RPMI8226 (cell line): Measurements from ENCODE around the gene TIPARP.
"Not testable (repeated sequence)": the region's sequence is repeated elsewhere in the genome, so short reads cannot be mapped to it uniquely, and the experiment has no call there.

Experiments
- DNase-seq: peaks from one replicate; pipeline ENCODE4 v3.0.0-alpha.2; 2015

The TIPARP gene

DNA sequence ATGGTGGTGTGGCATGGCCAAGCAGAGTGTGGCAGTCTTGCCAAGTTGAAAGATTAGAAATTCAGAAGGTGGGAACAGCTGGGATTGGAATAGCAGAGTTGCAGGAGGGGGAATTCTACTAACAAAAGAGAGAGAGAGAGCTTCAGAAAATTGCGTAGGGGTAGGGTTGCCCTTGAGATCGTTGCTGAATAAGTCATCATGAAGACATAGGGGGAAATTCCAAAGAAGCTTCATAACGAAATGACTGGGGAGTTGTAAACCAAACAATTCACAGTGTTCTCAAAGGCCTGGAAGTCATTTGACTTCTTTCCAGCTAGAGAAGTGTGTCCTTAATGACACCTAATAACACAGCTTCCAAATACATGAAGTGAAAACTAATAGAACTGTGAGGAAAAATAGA, 26.3 kb upstream of the TIPARP start:
- DNase-seq, result no peak

DNA sequence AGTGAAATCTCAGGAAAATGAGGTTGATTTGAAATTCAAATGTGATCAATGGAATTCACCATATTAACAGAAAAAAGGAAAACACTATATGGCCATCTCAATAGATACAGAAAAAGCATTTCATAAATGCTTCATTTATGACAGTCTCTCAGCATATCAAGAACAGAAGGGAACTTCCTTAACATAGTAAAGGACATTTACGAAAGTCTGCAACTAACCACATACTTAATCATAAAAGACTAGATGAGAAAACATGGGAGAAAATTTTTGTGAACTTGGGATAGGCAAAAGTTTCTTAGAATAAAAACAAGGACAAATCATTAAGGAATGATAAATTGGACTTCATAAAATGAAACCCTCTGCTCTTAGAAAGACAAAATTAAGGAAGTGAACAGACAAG, 24.7 kb upstream of the TIPARP start:
- no peak for DNase-seq

DNA sequence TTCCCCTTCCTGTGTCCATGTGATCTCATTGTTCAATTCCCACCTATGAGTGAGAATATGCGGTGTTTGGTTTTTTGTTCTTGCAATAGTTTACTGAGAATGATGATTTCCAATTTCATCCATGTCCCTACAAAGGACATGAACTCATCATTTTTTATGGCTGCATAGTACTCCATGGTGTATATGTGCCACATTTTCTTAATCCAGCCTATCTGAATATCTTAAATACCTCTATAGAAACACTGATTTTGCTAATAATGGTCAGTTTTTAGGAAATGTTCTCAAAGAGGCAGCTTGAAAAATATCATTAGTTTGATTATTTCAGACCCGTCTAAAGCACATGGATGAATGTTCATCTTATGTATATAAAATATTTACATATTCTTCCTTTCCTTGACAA, 21.7 kb upstream of the TIPARP start:
- DNase-seq, result not testable (repeated sequence)

DNA sequence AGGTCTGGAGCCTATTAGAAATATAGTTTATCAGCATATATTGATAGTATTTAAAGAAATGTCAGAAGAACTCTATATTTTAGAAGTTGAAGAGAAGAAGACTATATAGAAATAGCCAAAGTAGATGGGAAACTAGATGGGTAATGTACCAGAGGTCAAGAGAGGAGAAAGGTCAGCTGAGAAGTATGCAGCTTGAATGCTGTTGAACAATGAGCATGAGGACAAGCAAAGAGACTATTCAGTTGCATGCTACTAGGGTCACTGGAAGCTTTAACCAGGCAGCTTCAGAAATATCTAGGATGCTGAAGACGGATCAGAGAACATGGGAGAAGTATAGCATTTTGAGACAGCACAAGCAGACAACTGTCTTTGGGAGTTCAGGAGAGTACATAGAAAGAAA, 19.6 kb upstream of the TIPARP start:
- no peak for DNase-seq

DNA sequence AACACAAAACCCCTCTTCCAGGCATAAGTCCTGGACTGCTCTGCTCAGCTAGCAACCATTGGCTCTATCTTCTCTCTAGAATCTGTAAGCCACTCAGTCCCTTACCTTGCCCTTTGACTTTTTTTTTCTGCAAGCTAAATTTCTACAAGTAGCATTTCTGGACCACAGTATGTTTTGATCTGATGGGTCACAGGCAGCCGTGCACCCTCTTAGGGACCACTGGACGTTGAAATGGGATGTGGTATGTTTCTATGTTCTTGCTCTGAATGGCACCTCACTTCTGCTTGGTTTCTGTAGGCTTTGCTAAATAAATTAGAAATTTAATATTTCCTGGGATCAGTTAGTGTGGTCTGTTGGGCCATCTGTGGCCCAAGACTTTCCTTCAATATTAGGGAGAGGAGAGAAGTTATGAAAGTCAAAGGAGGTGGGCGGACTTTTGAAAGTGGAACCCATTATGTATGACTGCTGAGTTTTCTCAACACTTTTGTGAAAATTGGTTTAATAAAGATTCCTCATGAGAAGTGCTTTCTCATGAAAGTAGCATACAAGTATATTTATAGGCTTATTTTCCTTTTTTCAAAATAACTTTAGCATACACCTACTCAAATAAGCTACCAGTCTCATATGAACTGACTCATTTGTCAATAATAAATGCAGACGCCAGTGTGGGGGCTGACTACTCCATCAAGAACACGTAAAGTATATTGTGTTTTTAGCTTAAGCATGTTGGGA, 18.4 kb upstream of the TIPARP start:
- no peak for DNase-seq

DNA sequence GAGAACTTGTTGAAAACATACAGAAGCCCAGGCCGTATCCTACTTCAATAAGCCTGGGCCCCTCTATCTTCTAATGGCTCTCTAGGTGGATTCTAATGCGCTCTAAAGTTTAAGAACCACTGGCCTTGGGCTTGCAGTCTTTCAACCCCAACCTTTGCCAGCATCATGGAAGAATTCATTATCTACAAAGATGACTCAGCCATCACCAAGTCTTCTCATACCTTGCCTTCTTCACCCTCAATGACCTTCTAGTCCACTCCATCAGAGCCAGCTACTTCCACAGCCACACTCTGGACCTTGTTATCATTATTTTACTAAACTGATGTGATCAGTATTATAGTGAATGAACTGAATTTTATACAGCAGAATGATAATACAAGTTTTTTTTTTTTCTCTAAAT, 16.9 kb upstream of the TIPARP start:
- no peak for DNase-seq

DNA sequence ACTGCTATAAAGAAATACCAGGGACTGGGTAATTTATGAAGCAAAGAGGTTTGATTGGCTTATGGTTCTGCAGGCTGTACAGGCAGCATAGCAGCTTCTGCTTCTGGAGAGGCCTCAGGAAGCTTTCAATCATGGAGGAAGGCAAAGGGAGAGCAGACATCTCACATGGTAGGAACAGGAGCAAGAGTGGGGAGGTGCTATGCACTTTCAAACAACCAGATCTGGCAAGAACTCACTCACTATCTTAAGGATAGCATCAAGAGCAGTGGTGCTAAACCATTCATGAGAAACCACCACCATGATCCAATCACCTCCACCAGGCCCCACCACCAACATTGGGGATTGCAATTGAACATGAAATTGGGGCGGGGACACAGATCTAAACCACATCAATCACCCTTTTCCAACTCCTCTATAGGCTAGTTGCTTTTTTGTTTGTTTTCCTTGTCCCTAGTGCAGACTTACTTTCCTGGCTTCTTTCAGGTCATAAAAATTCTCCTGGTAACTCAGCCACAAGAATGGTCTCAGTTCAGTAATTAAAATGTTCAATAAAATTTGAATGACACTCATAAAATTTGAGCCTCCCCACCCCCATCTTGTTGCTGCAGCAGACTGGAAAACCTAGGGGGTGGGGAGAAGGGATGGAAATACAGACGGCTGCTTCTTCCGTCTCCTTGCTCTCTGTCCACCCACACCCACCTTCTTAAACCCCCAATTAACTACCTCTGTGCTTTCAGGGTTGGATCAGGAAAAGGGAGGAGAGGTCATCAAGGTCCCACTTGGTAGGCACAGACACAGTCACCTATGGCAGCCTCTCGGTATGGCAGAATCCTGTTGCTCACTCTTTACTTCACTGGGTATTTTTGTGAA, 16.3 kb upstream of the TIPARP start:
- DNase-seq, result no peak

DNA sequence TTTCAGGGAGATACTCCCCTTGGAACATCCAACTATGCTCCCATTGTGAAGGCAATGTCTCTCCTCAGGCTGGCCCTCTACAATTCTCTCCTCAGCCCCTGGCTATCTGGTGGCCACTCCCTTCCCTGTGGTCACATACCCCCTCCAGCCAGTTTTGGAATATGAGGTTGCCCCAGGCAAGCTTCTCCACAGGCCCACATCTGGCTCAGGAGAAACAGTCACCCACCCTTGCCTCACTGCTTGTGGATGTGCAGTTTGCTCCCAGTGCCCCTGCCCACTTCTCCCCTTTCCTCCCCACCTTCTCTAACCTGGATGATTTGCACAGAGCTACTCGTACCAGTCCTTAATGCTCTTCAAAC, 15.7 kb upstream of the TIPARP start:
- no peak for DNase-seq

DNA sequence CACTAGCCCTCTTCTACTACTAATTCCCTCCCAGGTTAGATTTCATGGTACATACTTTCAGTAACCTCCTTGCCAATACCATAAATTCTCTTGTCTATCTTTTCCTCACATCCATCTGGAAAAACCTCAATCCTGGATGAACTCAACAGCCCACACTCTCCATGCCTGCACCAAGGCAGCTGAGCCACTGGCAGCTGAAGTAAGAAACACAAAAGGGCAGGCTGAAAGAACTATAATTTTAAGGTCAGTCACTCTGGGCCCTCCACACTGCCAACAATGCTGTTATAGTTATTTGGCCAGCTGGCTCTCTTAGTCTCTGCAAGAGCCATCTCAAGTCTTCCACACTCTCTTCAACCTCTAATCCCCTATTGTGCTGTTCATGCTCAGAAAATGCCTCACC, 15.1 kb upstream of the TIPARP start:
- no peak for DNase-seq

DNA sequence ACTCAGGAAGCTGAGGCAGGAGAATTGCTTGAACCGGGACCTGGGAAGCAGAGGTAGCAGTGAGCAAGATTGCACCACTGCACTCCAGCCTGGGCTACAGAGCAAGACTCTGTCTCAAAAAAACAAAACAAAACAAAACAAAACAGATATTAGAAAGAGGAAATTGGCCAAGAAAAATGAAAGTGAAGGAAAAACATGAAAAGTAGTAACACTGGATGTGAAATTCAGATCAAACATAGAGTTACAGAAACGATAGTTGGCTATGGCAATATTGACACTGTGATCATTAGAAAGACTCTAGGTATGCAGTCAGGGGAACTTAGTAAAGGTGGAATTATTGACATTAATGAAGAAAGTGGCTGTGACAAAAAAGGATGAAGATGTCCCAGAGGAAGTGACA, 13.2 kb upstream of the TIPARP start:
- DNase-seq, result no peak

DNA sequence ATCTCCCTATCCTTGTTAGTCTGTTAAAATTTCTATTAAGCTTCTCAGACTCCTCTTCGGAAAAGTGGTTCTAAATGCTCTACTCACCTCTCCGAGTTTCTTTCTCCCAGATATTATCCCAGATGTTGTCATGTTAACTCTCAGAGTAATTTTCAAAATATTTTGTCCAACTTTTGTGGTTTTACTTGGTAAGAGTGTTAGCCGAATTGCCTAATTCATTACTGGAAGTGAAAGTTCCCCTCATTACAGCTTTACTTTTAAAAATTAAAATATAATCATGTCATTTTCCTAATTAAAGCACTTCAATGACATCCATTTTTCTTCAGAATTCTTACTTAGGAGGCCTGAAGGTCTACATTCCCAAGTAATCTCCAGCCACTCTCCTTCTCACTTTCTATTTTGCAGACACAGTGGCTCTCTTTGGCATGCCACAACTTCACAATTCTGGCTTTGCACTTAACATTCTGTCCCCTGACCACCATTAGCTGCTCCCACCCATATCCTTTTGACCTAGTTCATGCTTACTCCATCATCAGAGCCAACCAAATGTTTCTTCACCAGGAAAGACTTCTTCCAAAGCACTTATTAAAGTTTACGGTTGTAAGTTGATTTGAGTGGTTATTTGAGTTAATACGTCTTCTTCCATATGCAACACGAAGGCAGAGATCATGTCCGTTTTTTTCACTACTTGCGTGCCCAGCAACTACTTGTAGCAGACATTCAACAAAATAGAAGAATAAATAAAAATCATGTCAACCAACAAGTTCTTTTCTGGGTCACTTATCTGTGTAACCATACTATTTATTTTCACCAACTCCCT, 10.2 kb upstream of the TIPARP start:
- no peak for DNase-seq

DNA sequence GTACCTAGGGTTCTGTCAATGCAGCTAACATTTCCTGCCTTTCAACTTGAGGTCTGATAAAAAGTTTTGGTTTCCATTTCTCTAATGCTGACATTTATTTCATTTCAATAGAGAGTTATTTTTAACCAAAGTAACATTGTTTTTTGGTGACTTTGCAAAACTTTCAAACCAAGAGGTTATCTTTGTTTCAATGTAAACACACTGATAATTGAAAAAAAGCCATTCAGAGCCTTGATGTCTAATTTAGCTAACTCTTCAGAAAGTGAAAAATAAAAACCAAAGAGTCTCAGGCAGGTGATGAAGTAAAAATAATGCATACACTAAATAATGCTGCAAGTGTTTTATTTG, 9.6 kb upstream of the TIPARP start:
- peak; percentile 77 for DNase-seq

DNA sequence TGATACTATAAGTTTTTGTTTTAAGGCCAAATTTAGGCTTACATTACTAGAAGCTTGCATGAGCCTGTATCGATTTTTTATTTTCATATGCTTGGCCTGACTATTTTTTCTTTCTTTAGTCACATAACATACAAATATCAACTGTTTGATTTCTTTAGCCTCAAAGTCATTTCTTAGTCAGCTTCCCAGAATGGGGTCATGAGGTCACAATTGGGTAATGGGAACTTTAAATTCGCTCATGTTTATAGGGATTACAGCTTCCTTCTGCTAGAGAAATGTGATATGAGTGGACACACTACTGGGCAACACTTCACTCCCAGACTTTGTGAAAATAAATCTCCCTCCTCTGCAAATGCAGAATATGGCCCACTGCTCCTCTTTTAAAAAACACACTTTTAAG, 9.1 kb upstream of the TIPARP start:
- DNase-seq, result no peak

DNA sequence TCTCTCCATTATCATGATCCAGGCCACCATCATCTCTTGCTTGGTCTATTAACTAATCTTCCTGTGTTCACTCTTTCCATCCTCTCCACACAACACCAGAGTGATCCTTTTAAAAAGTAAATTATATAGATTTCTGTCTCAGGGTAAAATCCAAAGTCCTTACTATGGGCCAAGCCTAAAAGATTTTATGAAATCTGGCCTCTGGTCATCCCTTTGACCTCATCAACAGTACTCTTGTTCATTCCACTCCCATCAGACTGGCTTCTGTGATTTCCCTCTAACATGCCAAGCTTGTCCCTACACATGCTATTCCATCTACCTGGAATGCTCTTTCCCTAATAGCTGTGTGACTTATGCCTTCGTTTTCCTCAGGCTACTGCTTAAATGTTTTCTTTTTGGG, 8.3 kb upstream of the TIPARP start:
- no peak for DNase-seq

DNA sequence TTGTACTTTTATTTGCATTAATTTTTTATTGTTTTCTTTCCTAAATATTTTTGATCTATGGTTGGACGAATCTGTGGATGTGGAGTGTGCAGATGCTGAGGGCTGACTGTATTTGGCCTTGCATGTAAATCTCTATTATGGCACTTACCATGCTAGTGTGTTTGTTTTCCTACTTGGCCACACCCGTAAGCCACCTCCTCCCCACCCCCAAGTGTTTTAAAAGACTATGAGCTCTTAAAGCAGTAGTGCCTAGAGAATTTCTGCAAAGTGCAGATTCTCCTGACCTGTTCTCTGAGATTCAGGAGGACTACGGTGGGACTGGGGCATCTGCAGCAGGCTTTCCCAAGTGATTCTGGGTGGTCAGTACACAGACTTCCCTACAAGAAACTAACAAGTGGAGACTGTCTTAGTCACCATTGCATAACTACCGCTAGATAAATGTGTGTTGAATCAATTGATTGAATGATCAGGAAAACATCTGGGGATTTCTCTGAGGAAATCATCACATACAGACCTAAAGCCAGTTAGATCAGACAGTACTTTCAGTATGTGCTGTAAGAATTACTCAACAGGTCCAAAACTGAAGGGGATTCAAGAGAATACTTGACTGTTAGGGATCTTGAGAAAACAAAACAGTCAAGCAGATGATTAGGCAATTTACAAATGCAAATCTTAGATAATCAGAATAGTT, 6.2 kb upstream of the TIPARP start:
- peak; percentile 75 for DNase-seq

DNA sequence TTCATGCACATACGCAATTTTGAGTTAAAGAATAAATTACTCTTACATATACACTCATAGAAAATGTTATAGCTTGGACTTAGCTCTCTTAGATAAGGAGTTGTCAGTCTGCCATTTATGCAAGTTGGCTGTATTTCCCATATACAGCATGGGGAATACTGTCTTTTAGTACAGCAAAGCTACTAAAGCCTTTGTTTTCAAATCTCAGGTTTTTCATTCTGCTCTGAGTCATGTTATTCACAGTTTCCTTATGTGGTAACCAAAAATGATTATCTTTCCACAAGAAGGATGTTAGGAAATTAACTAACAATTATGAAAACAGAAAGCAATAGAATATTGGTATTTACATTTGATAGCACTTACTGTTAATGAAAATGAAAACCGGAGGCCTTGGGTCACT, 4.3 kb upstream of the TIPARP start:
- no peak for DNase-seq

DNA sequence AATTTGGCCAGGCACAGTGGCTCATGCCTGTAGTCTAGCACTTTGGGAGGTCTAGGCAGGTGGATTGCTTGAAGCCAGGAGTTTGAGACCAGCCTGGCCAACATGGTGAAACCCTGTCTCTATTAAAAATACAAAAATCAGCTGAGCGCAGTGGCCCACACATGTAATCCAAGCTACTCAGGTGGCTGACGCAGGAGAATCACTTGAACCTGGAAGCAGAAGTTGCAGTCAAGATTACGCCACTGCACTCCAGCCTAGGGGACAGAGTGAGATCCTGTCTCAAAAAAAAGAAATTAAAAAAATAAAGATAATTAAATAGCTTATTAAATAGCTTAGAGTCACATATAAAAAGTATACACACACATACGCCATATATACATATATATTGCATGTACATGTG, 3.7 kb upstream of the TIPARP start:
- DNase-seq, result no peak

DNA sequence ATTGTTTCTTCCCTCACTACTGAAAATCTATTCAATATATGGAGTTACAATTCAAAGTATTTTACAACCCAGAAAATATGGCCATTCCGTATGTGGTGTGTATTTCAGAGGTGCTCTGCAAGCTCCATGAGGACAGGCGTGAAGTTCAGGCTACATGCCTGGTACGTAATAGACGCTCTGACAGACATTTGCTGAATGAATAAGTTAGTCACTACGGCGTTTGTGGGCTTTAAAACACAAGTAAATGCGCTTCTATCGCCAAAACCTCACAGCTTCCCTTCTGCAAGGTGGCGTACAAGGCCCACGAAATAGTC, 701 bp upstream of the TIPARP start:
- no peak for DNase-seq

DNA sequence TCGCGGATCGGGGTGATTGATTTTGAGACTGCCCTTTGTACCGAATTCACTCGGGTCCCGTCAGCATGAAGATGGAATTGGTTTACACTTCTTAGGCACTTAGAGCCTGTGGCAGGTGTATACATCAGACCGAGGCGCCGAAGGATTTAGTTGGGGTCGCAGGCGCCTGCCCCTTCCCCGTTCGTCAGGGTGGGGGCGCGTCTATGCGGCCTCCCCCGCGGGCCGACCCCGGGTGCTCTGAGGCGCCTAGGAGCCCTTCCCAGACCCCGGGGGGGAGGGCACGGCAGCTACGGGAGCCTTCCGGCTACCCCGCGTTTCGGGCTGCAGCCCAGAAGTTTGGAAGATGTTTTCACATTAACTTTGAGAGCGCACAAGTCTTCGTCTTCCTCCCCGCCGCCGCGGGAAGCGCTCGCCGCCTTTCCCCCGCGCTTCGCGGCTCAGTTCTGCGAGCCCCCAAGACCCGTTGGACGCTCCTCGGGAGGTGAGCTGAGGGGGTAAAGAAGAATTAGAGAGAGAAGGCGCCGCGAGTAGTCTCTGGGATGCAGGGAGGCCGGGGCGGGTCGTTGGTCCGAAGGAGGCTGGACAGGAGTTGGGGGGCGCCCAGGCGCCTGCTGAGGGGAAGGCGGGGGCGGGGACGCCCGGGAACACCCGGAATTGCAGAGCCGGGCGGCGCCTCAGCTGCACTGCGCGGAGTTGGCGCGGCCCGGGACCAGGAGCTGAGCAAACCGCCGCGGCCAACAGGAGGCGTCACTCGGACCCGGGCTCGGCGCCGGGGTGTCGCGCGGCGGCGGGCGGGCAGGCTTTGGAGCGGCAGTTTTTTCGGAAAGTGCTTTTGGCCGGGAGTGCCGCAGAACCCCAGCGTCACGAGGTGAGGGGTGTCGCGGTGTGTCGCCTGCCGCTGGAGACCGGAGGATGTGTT, 780 bp downstream of the TIPARP start:
- DNase-seq, result peak; percentile 79

DNA sequence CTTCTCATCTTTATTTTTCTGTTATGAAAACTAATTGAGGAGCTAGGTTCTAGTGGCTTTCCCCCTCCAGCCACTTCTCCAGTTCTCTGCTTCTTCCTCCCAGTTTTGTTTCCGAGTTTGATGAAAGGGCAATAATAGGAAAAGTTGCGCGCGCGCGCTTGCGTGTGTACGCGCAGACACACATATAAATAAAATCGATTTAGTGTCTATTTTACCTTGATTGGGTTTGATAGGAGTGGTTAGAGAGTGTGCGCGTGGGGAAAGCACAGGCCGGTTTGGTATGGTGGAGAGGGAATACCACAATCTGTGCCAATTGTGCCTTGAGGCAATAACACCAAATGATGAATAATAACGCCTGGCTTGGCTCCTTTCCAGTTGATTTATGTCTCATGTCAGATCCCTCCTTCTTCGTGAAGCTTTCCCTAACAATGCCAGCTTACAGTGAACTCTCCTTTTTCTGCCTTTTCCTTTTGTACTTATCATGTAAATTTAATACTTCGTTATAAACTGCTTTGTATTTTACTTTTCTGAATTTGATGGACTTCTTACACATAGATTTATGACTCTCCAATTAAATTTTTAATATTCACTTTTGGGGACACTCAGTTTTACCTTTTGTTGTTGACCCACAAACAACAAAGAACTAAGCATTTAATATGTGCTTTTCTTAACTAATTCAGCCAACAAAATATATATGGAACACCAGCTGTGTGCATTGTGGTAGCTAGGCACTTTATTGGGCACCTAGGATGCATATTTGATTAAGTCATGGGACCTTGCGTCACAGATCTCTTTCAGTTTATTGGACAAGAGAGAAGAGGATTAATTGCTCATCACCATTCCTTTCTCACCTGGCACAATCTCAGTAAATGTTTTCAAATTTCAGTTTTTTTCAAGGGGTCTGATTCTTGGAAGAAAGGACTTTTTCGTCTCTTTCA, 1.7 kb downstream of the TIPARP start:
- peak; percentile 87 for DNase-seq
